EL (cell line): ENCODE measurements around the gene BEST4.
"Not testable (repeated sequence)": the region's sequence is repeated elsewhere in the genome, so short reads cannot be mapped to it uniquely, and the experiment has no call there.

Experiments used
- DNase-seq: peaks from one replicate; pipeline ENCODE4 v3.0.0-alpha.2; 2016

Gene BEST4

GRCh38 chr1:44788120-44788860, at the start of gene BEST4:
Gene BEST4 (minus strand): TSS chr1:44788170. CDS start chr1:44787705, 465 bp downstream.
- no peak for DNase-seq

- DNase-seq: peak; percentile 80
These were observed 48.0 kb upstream of the BEST4 start for GRCh38 chr1:44835738-44836675.

GRCh38 chr1:44834328-44834727, 46.4 kb upstream of the BEST4 start:
- no peak for DNase-seq

GRCh38 chr1:44832056-44832705, 44.2 kb upstream of the BEST4 start:
- no peak for DNase-seq

GRCh38 chr1:44831516-44831915, 43.5 kb upstream of the BEST4 start:
- DNase-seq: no peak

- no peak for DNase-seq
These were observed 42.9 kb upstream of the BEST4 start for GRCh38 chr1:44830900-44831304.

GRCh38 chr1:44829506-44830384, 41.8 kb upstream of the BEST4 start:
- DNase-seq: no peak

- no peak for DNase-seq
These were observed 41.0 kb upstream of the BEST4 start for GRCh38 chr1:44828841-44829440.

- no peak for DNase-seq
These were observed 40.2 kb upstream of the BEST4 start for GRCh38 chr1:44828003-44828651.

- no peak for DNase-seq
These were observed 39.4 kb upstream of the BEST4 start for GRCh38 chr1:44827197-44828002.

- no peak for DNase-seq
These were observed 38.6 kb upstream of the BEST4 start for GRCh38 chr1:44826375-44827196.

- not testable (repeated sequence) for DNase-seq
These were observed 36.4 kb upstream of the BEST4 start for GRCh38 chr1:44824392-44824791.

GRCh38 chr1:44822981-44823451, 35.0 kb upstream of the BEST4 start:
- no peak for DNase-seq

GRCh38 chr1:44822131-44822701, 34.2 kb upstream of the BEST4 start:
- DNase-seq: no peak

GRCh38 chr1:44821240-44821715, 33.3 kb upstream of the BEST4 start:
- DNase-seq: no peak

- DNase-seq: no peak
These were observed 32.6 kb upstream of the BEST4 start for GRCh38 chr1:44820328-44821239.

- DNase-seq: peak; percentile 97
These were observed 31.8 kb upstream of the BEST4 start for GRCh38 chr1:44819608-44820327.
